ENCODE measurements around the gene NOSIP. TPM values are rescaled to one million over a fixed set of nuclear protein-coding genes. Genes with fewer than 3 reads are reported as not detected.

NOSIP gene
- total RNA-seq, 4 donors from 2014 or later = 73.4 to 86.7 (median 80.9) TPM

DNA sequence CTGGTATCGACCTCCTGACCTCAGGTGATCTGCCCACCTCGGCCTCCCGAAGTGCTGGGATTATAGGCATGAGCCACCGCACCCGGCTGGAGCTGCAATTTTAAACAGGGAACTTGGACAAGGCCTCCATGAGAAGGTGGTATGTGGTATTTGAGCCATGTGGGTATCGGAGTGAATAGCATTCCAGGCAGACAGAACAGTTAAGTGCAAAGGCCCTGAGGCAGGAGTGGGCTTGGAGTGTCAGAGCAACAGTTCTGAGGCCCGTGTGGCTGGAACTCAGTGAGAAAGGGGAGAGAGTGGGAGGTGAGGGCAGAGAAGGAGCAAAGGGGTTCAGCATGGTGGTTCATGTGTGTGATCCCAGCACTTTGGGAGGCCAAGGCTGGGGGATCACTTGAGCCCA is 49.6 kb downstream of the NOSIP start:
- H3K4me1 ChIP-seq = peaks cover 0 to 32% (median 16%) of the 10 kb centered on the region in 4 donors
- TF ChIP-seq POLR2A (IDR thresholded peaks at IDR 0.05) = no peak
- TF ChIP-seq, protein P1, sequence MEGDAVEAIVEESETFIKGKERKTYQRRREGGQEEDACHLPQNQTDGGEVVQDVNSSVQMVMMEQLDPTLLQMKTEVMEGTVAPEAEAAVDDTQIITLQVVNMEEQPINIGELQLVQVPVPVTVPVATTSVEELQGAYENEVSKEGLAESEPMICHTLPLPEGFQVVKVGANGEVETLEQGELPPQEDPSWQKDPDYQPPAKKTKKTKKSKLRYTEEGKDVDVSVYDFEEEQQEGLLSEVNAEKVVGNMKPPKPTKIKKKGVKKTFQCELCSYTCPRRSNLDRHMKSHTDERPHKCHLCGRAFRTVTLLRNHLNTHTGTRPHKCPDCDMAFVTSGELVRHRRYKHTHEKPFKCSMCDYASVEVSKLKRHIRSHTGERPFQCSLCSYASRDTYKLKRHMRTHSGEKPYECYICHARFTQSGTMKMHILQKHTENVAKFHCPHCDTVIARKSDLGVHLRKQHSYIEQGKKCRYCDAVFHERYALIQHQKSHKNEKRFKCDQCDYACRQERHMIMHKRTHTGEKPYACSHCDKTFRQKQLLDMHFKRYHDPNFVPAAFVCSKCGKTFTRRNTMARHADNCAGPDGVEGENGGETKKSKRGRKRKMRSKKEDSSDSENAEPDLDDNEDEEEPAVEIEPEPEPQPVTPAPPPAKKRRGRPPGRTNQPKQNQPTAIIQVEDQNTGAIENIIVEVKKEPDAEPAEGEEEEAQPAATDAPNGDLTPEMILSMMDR (IDR thresholded peaks at IDR 0.05) = no peak
- no peak for DNase-seq
- no peak overlapping the region for H3K4me3 ChIP-seq
- no peaks in the 10 kb centered on the region for H3K27me3 ChIP-seq
- peaks cover 0 to 69% (median 0%) of the 10 kb centered on the region in 3 donors for H3K36me3 ChIP-seq
- H3K27ac ChIP-seq = no peak overlapping the region
- no peaks in the 10 kb centered on the region for H3K9me3 ChIP-seq

DNA sequence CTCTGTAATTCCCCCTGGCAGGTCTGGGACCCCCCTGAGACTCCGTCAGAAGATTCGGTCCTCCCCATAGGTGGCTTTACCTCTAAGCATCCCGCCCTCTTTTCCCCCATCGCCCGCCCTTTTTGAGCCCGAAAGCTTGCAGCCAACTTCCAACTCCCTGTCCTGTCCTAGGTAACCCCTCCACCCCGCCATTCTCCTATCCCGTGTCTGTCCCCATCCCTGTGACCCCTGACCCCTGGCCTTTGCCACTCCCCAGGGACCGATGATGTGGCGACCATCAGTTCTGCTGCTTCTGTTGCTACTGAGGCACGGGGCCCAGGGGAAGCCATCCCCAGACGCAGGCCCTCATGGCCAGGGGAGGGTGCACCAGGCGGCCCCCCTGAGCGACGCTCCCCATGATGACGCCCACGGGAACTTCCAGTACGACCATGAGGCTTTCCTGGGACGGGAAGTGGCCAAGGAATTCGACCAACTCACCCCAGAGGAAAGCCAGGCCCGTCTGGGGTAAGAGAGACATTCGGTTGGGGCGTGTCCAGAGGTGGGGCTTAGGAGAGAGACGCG is 52.1 kb downstream of the NOSIP start:
- Histone ChIP-seq H3K9me3 (no peaks in the 10 kb centered on the region), H3K27me3 (no peaks in the 10 kb centered on the region), H3K27ac (peak overlapping the region in 3 of 4 donors; percentile 25 to 46 (median 33)), H3K4me3 (peak overlapping the region; percentile 31 to 43 (median 37)), H3K4me1 (peaks cover 0 to 18% (median 5%) of the 10 kb centered on the region in 4 donors), H3K36me3 (peaks cover 0 to 67% (median 0%) of the 10 kb centered on the region in 3 donors)
- DNase-seq = no peak
- TF ChIP-seq, protein P1 (IDR thresholded peaks at IDR 0.05) = no peak
- TF ChIP-seq POLR2A (IDR thresholded peaks at IDR 0.05) = no peak

DNA sequence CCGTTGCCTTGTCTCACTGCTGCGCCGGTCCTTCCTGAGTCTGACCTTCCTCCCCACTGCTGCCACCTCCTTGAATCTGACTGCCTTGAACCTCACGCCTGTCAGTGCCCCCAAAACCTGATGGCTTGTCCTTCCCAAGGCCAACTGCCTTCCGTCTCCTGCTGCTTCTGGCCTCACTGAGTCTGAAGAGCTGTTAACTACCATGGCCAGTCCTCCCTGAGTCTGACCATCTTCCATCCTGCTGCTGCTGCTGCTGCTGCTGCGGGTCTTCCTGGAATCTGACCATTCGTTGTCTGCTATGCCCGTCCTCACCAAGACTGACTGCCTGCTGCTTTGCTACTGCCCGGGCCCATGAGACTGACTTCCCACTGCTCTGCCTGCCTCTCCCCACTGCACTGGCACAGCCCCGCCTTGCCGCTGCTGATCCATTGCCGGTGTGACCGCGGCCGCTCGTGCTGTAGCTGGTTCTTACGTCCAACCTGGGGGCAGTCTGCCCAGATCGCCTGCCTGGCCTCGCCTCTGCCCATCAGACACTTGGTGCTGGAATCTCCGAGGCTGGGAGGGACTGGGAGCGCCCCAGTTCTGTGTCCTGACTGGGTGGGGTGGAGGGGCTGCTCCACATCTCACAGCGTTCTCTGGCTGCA is 55.4 kb downstream of the NOSIP start:
- peaks cover 0 to 69% (median 0%) of the 10 kb centered on the region in 3 donors for H3K36me3 ChIP-seq

DNA sequence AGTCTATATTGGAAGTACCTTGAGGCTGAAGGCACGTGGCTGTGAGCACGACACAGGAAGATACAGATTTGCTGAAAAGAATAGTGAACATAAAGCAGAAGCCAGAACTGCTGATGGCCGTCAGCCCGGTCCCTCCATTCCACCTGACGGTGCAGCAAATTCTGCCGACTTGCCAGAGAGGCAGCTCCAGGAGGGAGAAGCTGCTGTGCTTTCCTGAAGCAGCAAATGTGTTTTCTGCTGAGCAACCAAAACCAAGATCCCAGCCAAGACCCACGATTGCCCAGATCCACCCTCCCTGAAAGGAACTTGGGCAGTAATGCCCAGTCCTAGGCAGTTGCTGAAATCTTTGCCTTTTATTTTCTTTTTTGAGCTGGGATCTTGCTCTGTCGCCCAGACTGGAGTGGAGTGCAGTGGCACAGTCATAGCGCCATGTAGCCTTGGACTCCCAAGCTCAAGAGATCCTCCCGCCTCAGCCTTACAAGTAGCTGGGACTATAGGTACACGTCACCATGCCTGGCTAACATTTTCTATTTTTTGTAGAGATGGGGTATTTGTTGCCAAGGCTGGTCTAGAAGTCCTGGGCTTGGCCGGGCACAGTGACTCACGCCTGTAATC is 59.5 kb downstream of the NOSIP start:
- no peak overlapping the region for H3K27ac ChIP-seq
- H3K27me3 ChIP-seq = no peaks in the 10 kb centered on the region
- H3K4me1 ChIP-seq = peaks cover 0 to 11% (median 0%) of the 10 kb centered on the region in 4 donors
- H3K4me3 ChIP-seq = no peak overlapping the region
- no peak for DNase-seq
- no peak for TF ChIP-seq POLR2A (IDR thresholded peaks at IDR 0.05)
- TF ChIP-seq, protein P1 (IDR thresholded peaks at IDR 0.05) = no peak
- H3K9me3 ChIP-seq = no peaks in the 10 kb centered on the region
- peaks cover 0 to 45% (median 0%) of the 10 kb centered on the region in 3 donors for H3K36me3 ChIP-seq

More for the DNA sequence above, 55.4 kb downstream of the NOSIP start:
- Histone ChIP-seq H3K4me3 (no peak overlapping the region), H3K27me3 (no peaks in the 10 kb centered on the region), H3K27ac (no peak overlapping the region), H3K4me1 (peaks cover 0 to 15% (median 5%) of the 10 kb centered on the region in 4 donors), H3K9me3 (no peaks in the 10 kb centered on the region)
- TF ChIP-seq POLR2A (IDR thresholded peaks at IDR 0.05) = no peak
- TF ChIP-seq, protein P1 (IDR thresholded peaks at IDR 0.05) = no peak
- no peak for DNase-seq

DNA sequence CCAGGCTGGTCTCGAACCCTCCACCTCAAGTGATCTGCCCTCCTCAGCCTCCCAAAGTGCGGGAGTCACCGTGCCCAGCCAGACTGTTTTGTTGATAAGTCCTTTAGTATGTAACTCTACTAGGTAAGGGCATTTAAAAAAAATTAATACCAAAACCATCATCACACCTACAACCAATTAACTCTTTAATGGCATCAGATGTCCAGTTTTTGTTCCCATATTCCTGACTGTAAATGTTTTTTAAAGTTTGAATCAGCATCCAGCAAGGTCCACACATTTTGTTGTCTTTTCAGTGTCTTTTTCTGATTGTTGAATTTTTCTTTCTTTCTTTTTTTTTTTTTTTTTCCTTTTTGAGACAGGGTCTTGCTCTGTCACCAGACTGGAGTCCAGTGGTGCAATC is 62.3 kb downstream of the NOSIP start:
- no peak for TF ChIP-seq POLR2A (IDR thresholded peaks at IDR 0.05)
- TF ChIP-seq, protein P1 (IDR thresholded peaks at IDR 0.05) = no peak
- H3K36me3 ChIP-seq = peaks cover 0 to 22% (median 0%) of the 10 kb centered on the region in 3 donors
- H3K27me3 ChIP-seq = no peaks in the 10 kb centered on the region
- H3K9me3 ChIP-seq = no peaks in the 10 kb centered on the region
- H3K27ac ChIP-seq = no peak overlapping the region
- no peak overlapping the region for H3K4me3 ChIP-seq
- no peak for DNase-seq
- H3K4me1 ChIP-seq = peaks cover 0 to 30% (median 3%) of the 10 kb centered on the region in 4 donors
